ENCODE results near the gene RHO. TPM values are rescaled to one million over a fixed set of nuclear protein-coding genes. Genes with fewer than 3 reads are reported as not detected.

RHO gene
- total and polyA plus RNA-seq, 2 experiments from 2014 or later = not detected

- Histone ChIP-seq H3K27ac (no peak overlapping the region), H3K9me3 (ENCODE audit: low read depth) (no peaks in the 10 kb centered on the region), H3K36me3 (no peaks in the 10 kb centered on the region), H3K4me1 (ENCODE audit: low read depth) (peaks cover 57% of the 10 kb centered on the region), H3K27me3 (no peaks in the 10 kb centered on the region), H3K4me3 (no peak overlapping the region)
- TF ChIP-seq, protein P1, sequence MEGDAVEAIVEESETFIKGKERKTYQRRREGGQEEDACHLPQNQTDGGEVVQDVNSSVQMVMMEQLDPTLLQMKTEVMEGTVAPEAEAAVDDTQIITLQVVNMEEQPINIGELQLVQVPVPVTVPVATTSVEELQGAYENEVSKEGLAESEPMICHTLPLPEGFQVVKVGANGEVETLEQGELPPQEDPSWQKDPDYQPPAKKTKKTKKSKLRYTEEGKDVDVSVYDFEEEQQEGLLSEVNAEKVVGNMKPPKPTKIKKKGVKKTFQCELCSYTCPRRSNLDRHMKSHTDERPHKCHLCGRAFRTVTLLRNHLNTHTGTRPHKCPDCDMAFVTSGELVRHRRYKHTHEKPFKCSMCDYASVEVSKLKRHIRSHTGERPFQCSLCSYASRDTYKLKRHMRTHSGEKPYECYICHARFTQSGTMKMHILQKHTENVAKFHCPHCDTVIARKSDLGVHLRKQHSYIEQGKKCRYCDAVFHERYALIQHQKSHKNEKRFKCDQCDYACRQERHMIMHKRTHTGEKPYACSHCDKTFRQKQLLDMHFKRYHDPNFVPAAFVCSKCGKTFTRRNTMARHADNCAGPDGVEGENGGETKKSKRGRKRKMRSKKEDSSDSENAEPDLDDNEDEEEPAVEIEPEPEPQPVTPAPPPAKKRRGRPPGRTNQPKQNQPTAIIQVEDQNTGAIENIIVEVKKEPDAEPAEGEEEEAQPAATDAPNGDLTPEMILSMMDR (IDR thresholded peaks at IDR 0.05; ENCODE audit: low read depth, low read length) = no peak
- DNase-seq (ENCODE audit: low read depth in 1 of 2, low spot score in 1 of 2) = no peak
These were observed 28.1 kb upstream of the RHO start for GRCh38 chr3:129500334-129500658.

GRCh38 chr3:129501630-129502029 is 26.8 kb upstream of the RHO start:
- no peaks in the 10 kb centered on the region for H3K36me3 ChIP-seq
- peaks cover 60% of the 10 kb centered on the region for H3K4me1 ChIP-seq (ENCODE audit: low read depth)
- H3K27ac ChIP-seq = no peak overlapping the region
- DNase-seq (ENCODE audit: low read depth in 1 of 2, low spot score in 1 of 2) = no peak
- TF ChIP-seq, protein P1 (IDR thresholded peaks at IDR 0.05; ENCODE audit: low read depth, low read length) = no peak
- no peaks in the 10 kb centered on the region for H3K9me3 ChIP-seq (ENCODE audit: low read depth)
- H3K4me3 ChIP-seq = no peak overlapping the region
- H3K27me3 ChIP-seq = no peaks in the 10 kb centered on the region

DNA sequence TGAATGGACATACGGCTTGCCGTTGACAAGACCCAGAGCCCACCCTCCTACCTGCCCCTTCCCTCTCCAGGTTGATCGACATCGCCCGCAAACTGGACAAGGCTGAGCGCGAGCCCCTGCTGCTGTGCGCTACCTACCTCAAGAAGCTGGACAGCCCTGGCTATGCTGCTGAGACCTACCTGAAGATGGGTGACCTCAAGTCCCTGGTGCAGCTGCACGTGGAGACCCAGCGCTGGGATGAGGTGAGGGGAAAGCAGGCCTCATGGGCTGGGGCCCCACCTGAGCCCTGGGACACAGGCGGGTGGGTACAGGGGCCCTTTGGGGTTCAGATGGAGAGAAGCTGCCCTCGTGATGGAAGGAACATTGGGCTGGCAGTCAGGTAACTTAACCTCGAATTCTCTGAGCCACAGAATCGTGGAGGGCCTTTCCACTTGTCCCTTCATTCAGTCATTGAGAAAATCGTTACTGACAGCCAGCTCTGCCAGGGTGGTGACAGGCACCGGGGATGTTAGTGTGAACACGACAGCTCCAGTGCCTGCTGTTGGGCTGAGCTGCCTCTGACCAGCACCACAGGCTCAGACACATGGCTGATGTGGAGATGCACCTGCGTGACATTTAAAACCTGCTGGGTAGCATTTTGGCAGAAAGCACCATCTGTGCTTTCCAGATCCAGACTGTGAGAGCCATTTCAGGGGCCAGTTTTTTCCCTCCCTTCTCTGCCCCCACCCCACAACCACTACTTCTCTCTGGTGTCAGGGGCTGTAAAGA is 25.6 kb upstream of the RHO start:
- H3K4me1 ChIP-seq (ENCODE audit: low read depth) = peaks cover 49% of the 10 kb centered on the region
- no peaks in the 10 kb centered on the region for H3K27me3 ChIP-seq
- H3K27ac ChIP-seq = no peak overlapping the region
- H3K9me3 ChIP-seq (ENCODE audit: low read depth) = no peaks in the 10 kb centered on the region
- no peaks in the 10 kb centered on the region for H3K36me3 ChIP-seq
- no peak overlapping the region for H3K4me3 ChIP-seq
- peak in 1 of 2 donors; percentile 23 for DNase-seq (ENCODE audit: low read depth in 1 of 2, low spot score in 1 of 2)
- TF ChIP-seq, protein P1 (IDR thresholded peaks at IDR 0.05; ENCODE audit: low read depth, low read length) = no peak

DNA sequence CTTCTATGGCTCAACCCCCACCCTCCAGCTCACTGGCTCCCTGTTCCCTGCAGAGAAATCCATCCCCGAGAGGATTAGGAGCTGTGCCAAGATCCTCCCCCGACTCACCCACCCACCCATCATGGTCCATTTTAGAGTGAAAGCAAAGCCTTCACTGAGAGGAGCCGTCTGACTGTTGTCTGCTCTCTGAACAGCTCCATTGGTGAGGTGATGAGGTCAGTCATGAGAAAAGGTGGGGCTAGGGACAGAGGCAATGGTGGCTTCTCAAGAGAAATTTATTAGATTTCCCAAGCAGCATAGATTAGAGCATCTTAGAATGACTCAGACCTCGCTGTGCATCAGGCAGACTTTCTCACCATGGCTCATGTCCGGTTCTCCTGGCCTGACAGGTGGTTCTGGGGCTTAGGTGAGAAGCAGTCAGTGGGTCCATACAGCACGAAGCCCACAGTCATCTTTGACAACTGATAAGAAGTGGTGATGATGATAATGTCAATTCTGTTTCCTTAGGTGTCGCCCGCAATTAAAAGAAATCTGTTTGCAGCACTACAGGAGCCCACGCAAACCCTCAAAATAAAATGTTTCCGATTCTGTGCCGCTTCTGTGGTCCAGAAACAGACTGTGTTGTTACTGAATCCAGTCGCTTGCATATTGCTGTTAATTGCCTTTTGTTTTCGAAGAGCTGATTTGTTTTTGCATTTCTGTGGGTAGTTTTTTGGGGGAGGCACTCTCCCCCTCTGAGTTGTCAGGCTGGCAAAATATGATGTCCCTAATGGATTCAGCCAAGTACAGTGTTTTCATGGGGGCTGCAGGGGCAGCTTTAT is 24.8 kb upstream of the RHO start:
- H3K36me3 ChIP-seq = no peaks in the 10 kb centered on the region
- H3K4me3 ChIP-seq = no peak overlapping the region
- no peaks in the 10 kb centered on the region for H3K9me3 ChIP-seq (ENCODE audit: low read depth)
- H3K27ac ChIP-seq = no peak overlapping the region
- DNase-seq (ENCODE audit: low read depth in 1 of 2, low spot score in 1 of 2) = no peak
- H3K4me1 ChIP-seq (ENCODE audit: low read depth) = peaks cover 42% of the 10 kb centered on the region
- no peaks in the 10 kb centered on the region for H3K27me3 ChIP-seq
- TF ChIP-seq, protein P1 (IDR thresholded peaks at IDR 0.05; ENCODE audit: low read depth, low read length) = no peak

DNA sequence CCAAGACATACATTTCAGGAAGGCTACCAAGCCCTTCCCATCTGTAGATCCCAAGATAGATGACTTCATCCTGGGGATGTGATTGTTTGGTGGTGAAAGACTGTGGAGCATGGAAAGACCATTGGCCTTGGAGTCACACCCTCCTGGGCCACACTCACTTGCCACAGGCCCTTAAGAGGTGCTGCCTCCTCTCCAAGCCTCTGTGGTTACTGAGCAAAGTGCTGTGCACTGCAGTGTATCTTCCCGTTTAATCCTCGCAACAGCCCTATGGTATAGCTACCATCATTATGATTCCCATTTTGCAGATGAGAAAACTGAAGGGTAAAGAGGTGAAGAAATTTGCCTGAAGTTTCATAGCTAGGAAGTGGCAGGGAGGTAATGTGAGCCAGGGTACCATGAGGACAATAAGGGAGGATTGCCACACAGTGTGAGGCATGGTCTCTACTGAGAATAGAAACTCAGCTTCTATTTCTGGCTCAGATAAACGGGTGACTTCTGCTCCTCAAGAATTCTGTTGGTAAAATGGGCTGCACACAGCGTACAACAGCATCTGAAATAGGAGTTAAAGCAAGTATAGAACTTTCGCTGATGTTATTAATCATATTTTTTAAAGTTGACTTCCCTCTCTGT is 23.9 kb upstream of the RHO start:
- H3K27me3 ChIP-seq = no peaks in the 10 kb centered on the region
- H3K4me1 ChIP-seq (ENCODE audit: low read depth) = peaks cover 38% of the 10 kb centered on the region
- no peaks in the 10 kb centered on the region for H3K9me3 ChIP-seq (ENCODE audit: low read depth)
- DNase-seq (ENCODE audit: low read depth in 1 of 2, low spot score in 1 of 2) = no peak
- TF ChIP-seq, protein P1 (IDR thresholded peaks at IDR 0.05; ENCODE audit: low read depth, low read length) = no peak
- no peaks in the 10 kb centered on the region for H3K36me3 ChIP-seq
- H3K4me3 ChIP-seq = no peak overlapping the region
- H3K27ac ChIP-seq = no peak overlapping the region

Data from cardiac muscle cell (in vitro differentiated cells and primary cell).